ENCODE results near the gene TXNRD1.

TXNRD1 gene

DNA sequence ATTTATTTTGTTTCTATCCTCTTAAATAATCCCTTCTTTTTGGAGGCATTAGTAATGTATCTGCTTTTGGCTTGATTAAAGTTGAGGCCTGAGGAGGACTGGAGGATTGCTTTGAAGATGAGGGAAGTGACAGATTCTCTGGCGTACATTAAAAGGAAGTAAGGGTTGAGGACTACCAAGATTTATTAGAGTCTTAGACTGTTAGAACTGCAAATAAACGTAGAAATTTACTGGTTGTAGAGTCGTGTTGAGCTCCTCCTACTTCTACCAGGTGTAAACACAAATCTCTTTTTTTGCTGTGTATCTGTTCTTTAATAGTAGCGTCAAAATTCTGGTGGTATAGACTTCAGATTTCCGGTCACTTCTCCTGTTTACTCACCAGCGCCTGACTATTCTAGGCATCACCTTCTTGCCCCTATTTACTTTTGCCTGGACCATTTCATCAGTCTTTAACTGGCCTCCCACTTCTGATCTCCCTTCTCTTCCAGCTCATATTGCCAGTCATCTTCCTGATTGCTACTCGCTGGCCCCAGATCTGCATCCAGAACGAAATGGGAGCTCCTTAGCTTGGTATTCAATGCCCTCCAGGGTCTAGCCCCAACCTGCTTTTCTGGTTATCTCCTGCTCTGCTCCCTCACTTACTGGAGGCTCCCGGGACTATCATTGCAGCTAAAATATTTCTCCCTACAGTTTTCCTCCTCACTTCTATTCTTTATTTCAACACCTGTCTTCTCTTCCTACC is 79.5 kb downstream of the TXNRD1 start:
- TF ChIP-seq POLR2AphosphoS5 (IDR thresholded peaks at IDR 0.05; ENCODE audit: low read depth, low read length) (no peak), SIN3A (IDR thresholded peaks at IDR 0.05; ENCODE audit: borderline replicate concordance, insufficient read depth, low read length) (no peak), REST (IDR thresholded peaks at IDR 0.05; ENCODE audit: insufficient read depth in 1 of 2, low read depth in 2 of 2, low read length in 2 of 2) (no peak), TAF1 (IDR thresholded peaks at IDR 0.05; ENCODE audit: borderline replicate concordance, insufficient read depth, low read length) (no peak), FOXP2 (optimal IDR thresholded peaks at IDR 0.05; ENCODE audit: borderline replicate concordance, extremely low read depth, extremely low read length, insufficient read depth) (no peak)

DNA sequence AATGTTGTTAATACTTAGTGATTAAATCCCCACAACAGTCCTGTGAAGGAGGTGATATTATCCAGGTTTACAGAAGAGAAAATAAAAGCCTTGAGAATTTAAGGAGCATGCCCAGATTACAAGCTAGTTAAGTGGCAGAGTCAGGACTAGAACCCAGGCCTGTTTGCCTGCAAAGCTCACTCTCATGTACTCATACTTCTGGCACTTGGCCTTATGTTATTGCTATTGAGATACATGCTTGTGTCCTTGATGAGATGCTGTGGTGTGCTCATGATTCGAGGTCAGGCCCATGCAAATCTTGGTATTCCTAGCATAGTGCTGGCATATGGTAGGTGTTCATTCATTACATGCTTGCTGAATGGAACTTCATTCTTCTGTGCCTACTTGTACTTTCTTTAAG is 80.4 kb downstream of the TXNRD1 start:
- TF ChIP-seq FOXP2 (optimal IDR thresholded peaks at IDR 0.05; ENCODE audit: borderline replicate concordance, extremely low read depth, extremely low read length, insufficient read depth) (no peak), REST (IDR thresholded peaks at IDR 0.05; ENCODE audit: insufficient read depth in 1 of 2, low read depth in 2 of 2, low read length in 2 of 2) (no peak), POLR2AphosphoS5 (IDR thresholded peaks at IDR 0.05; ENCODE audit: low read depth, low read length) (no peak), SIN3A (IDR thresholded peaks at IDR 0.05; ENCODE audit: borderline replicate concordance, insufficient read depth, low read length) (no peak), TAF1 (IDR thresholded peaks at IDR 0.05; ENCODE audit: borderline replicate concordance, insufficient read depth, low read length) (no peak)

DNA sequence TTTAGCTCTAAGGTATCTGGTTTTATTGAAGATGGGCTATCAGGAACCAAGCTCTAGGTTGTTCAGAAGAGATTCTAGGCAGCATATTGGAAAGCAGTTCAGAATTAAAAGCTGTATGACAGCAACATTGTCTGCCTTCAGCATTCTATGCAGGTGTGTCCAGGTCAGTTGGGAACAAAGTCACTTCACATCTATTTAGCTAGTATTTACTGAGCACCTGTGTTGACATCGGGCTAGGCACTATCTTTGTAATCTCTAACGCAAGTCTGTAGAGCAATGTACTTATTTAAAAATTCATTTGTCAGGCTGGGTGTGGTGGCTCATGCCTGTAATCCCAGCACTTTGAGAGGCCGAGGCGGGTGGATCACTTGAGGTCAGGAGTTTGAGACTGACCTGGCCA is 81.1 kb downstream of the TXNRD1 start:
- TF ChIP-seq FOXP2 (optimal IDR thresholded peaks at IDR 0.05; ENCODE audit: borderline replicate concordance, extremely low read depth, extremely low read length, insufficient read depth) (no peak), SIN3A (IDR thresholded peaks at IDR 0.05; ENCODE audit: borderline replicate concordance, insufficient read depth, low read length) (no peak), TAF1 (IDR thresholded peaks at IDR 0.05; ENCODE audit: borderline replicate concordance, insufficient read depth, low read length) (no peak), POLR2AphosphoS5 (IDR thresholded peaks at IDR 0.05; ENCODE audit: low read depth, low read length) (no peak), REST (IDR thresholded peaks at IDR 0.05; ENCODE audit: insufficient read depth in 1 of 2, low read depth in 2 of 2, low read length in 2 of 2) (no peak)

GRCh38 chr12:104297477-104298113 is 82.0 kb downstream of the TXNRD1 start:
- TF ChIP-seq POLR2AphosphoS5 (IDR thresholded peaks at IDR 0.05; ENCODE audit: low read depth, low read length) (no peak), REST (IDR thresholded peaks at IDR 0.05; ENCODE audit: insufficient read depth in 1 of 2, low read depth in 2 of 2, low read length in 2 of 2) (no peak), TAF1 (IDR thresholded peaks at IDR 0.05; ENCODE audit: borderline replicate concordance, insufficient read depth, low read length) (no peak), SIN3A (IDR thresholded peaks at IDR 0.05; ENCODE audit: borderline replicate concordance, insufficient read depth, low read length) (no peak), FOXP2 (optimal IDR thresholded peaks at IDR 0.05; ENCODE audit: borderline replicate concordance, extremely low read depth, extremely low read length, insufficient read depth) (no peak)

Data from PFSK-1 (cell line).